ENCODE data around the gene STAG3. TPM values are rescaled to one million over a fixed set of nuclear protein-coding genes. Genes with fewer than 3 reads are reported as not detected.
"Not testable (repeated sequence)": the region's sequence is repeated elsewhere in the genome, so short reads cannot be mapped to it uniquely, and the experiment has no call there.

The STAG3 gene
- total RNA-seq, 1 experiment from 2014 or later, result 5.2 TPM

DNA sequence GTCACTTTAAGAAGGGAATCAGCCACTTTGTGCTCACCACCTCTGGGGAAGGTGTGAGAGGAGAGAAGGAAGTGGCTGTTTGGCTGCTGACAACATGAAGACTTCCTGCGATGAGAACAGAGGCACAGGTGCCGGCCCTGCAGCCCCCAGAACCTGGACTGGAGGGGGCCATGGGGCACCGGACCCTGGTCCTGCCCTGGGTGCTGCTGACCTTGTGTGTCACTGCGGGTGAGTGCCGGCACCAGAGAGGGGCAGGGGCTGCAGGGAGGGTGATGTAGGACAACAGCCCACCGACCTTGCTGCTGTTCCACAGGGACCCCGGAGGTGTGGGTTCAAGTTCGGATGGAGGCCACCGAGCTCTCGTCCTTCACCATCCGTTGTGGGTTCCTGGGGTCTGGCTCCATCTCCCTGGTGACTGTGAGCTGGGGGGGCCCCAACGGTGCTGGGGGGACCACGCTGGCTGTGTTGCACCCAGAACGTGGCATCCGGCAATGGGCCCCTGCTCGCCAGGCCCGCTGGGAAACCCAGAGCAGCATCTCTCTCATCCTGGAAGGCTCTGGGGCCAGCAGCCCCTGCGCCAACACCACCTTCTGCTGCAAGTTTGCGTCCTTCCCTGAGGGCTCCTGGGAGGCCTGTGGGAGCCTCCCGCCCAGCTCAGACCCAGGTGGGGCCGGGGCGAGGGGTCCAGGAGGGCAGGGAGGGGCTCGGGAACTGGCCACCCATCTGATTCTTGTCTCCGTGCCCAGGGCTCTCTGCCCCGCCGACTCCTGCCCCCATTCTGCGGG is 42.3 kb downstream of the STAG3 start, which contains the start of gene PVRIG:
Gene PVRIG, plus strand, starts transcription at position 149 of the 785 bp plus-strand sequence. Its CDS starts 22 bp downstream, at position 171.
- peaks cover 11% of the 10 kb centered on the region for H3K27me3 Mint-ChIP-seq (ENCODE audit: low read depth)
- POLR2A ChIA-PET; H3K4me3 Mint-ChIP-seq; DNase-seq (ENCODE audit: low spot score); H3K36me3 Mint-ChIP-seq; ATAC-seq; H3K27ac Mint-ChIP-seq; H3K4me1 Mint-ChIP-seq; H3K9me3 Mint-ChIP-seq: not testable (repeated sequence)
- CTCF ChIA-PET, result interaction anchor here (1.3 kb wide), 1 partner anchor 52 kb away, joined by 3 read pairs; no protein-coding TSS in a partner anchor

- H3K36me3 Mint-ChIP-seq, result peaks cover 5% of the 10 kb centered on the region; the same call in 1 of the 2 replicates
- ATAC-seq (no peak), DNase-seq (ENCODE audit: low spot score) (no peak)
- H3K4me1 Mint-ChIP-seq, result no peaks in the 10 kb centered on the region
- POLR2A ChIA-PET, result no interaction called here
- CTCF ChIA-PET, result interaction anchor here (1.3 kb wide), 1 partner anchor 51 kb away, joined by 3 read pairs; no protein-coding TSS in a partner anchor
- H3K27me3 Mint-ChIP-seq (ENCODE audit: low read depth), result peaks cover 3% of the 10 kb centered on the region
- no peak overlapping the region for H3K4me3 Mint-ChIP-seq
- H3K9me3 Mint-ChIP-seq, result no peaks in the 10 kb centered on the region
- no peak overlapping the region for H3K27ac Mint-ChIP-seq
- no peak for TF ChIP-seq JAZF1 (CRISPR knock-in tag; IDR thresholded peaks at IDR 0.05)
Observed at GRCh38 chr7:100220586-100221230, 43.0 kb downstream of the STAG3 start.

- H3K27me3 Mint-ChIP-seq (ENCODE audit: low read depth), result no peaks in the 10 kb centered on the region
- no peak for DNase-seq (ENCODE audit: low spot score)
- POLR2A ChIA-PET, result no interaction called here
- no peak overlapping the region for H3K27ac Mint-ChIP-seq
- CTCF ChIA-PET, result no interaction called here
- H3K36me3 Mint-ChIP-seq, result peaks cover 5% of the 10 kb centered on the region; the same call in 1 of the 2 replicates
- H3K4me3 Mint-ChIP-seq, result no peak overlapping the region
- H3K4me1 Mint-ChIP-seq, result no peaks in the 10 kb centered on the region
- ATAC-seq, result no peak
- no peak for TF ChIP-seq ESRRA (CRISPR knock-in tag; IDR thresholded peaks at IDR 0.05; ENCODE audit: borderline replicate concordance)
- TF ChIP-seq TP53 (CRISPR knock-in tag; IDR thresholded peaks at IDR 0.05), result no peak
- TF ChIP-seq, protein P1, sequence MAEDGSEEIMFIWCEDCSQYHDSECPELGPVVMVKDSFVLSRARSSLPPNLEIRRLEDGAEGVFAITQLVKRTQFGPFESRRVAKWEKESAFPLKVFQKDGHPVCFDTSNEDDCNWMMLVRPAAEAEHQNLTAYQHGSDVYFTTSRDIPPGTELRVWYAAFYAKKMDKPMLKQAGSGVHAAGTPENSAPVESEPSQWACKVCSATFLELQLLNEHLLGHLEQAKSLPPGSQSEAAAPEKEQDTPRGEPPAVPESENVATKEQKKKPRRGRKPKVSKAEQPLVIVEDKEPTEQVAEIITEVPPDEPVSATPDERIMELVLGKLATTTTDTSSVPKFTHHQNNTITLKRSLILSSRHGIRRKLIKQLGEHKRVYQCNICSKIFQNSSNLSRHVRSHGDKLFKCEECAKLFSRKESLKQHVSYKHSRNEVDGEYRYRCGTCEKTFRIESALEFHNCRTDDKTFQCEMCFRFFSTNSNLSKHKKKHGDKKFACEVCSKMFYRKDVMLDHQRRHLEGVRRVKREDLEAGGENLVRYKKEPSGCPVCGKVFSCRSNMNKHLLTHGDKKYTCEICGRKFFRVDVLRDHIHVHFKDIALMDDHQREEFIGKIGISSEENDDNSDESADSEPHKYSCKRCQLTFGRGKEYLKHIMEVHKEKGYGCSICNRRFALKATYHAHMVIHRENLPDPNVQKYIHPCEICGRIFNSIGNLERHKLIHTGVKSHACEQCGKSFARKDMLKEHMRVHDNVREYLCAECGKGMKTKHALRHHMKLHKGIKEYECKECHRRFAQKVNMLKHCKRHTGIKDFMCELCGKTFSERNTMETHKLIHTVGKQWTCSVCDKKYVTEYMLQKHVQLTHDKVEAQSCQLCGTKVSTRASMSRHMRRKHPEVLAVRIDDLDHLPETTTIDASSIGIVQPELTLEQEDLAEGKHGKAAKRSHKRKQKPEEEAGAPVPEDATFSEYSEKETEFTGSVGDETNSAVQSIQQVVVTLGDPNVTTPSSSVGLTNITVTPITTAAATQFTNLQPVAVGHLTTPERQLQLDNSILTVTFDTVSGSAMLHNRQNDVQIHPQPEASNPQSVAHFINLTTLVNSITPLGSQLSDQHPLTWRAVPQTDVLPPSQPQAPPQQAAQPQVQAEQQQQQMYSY (CRISPR knock-in tag; IDR thresholded peaks at IDR 0.05), result no peak
- H3K9me3 Mint-ChIP-seq, result no peaks in the 10 kb centered on the region
Observed at GRCh38 chr7:100221231-100221718, 43.6 kb downstream of the STAG3 start.

- H3K27ac Mint-ChIP-seq, result no peak overlapping the region
- peaks cover 5% of the 10 kb centered on the region; the same call in 1 of the 2 replicates for H3K36me3 Mint-ChIP-seq
- DNase-seq (ENCODE audit: low spot score) (no peak), ATAC-seq (no peak)
- H3K4me1 Mint-ChIP-seq, result no peaks in the 10 kb centered on the region
- no peaks in the 10 kb centered on the region for H3K27me3 Mint-ChIP-seq (ENCODE audit: low read depth)
- CTCF ChIA-PET, result no interaction called here
- TF ChIP-seq TP53 (CRISPR knock-in tag; IDR thresholded peaks at IDR 0.05), result no peak
- TF ChIP-seq TEAD4 (CRISPR knock-in tag; IDR thresholded peaks at IDR 0.05), result no peak
- no peak for TF ChIP-seq FOXP1 (CRISPR knock-in tag; IDR thresholded peaks at IDR 0.05; ENCODE audit: borderline replicate concordance)
- no peak for TF ChIP-seq ESRRA (CRISPR knock-in tag; IDR thresholded peaks at IDR 0.05; ENCODE audit: borderline replicate concordance)
- TF ChIP-seq IRF2 (CRISPR knock-in tag; IDR thresholded peaks at IDR 0.05; ENCODE audit: borderline replicate concordance, low read depth), result no peak
- TF ChIP-seq TCF7 (CRISPR knock-in tag; IDR thresholded peaks at IDR 0.05; ENCODE audit: low read depth), result no peak
- no peak for TF ChIP-seq EMX1 (CRISPR knock-in tag; IDR thresholded peaks at IDR 0.05)
- TF ChIP-seq SP1 (CRISPR knock-in tag; conservative IDR thresholded peaks at IDR 0.05), result no peak
- no peaks in the 10 kb centered on the region for H3K9me3 Mint-ChIP-seq
- POLR2A ChIA-PET, result no interaction called here
- no peak overlapping the region for H3K4me3 Mint-ChIP-seq
Observed at GRCh38 chr7:100221767-100222444, 44.2 kb downstream of the STAG3 start.
